Activated CD8-positive, alpha-beta memory T cell treated with anti-CD3 and anti-CD28 coated beads, Interleukin-2, amount 50 U/mL, for 1 hour (primary cell): Measurements from ENCODE around the gene ST3GAL5.

Experiments used
- DNase-seq: peaks from one replicate; pipeline ENCODE4 v3.0.0-alpha.2; 2020; ENCODE audit errors: extremely low read depth

ST3GAL5 gene

DNA sequence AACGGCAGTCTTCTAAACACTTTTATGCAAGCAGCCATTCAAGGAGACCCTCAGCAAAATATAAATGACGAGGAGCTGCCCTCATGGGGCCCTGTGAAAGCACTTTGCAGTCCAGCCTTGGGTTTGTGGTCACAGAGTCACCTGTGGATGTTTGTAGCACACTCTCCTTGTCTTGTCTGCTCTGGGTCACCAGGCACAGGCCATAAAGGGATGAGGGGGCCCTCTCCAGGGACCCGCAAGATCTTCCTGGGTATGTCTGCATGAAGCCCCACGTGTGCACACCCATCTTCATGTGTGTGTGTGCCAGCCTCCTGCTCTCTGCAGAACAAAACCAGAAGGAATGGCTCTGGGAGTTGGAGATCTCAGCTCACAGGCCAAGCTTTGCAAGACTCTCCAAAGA lies 98.8 kb downstream of the ST3GAL5 start:
- no peak for DNase-seq

DNA sequence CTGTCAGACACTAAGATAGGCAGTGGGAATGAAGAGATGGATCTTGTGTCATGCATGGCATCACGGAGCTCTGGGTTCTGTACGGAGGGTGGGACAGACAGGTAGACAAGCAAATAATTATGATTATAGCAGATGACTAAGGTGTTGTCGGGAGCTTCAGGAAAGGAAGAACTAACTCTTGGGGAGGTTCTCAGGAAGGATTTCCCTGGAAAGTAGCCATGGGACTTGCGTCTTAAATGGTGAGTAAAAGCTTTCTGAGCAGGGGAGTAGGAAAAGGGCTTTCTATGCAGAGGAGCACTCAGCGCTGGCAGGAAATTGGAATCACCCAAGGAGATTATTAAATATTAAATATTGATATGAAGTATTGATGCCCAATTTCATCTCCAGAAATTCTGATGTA lies 99.5 kb downstream of the ST3GAL5 start:
- no peak for DNase-seq

DNA sequence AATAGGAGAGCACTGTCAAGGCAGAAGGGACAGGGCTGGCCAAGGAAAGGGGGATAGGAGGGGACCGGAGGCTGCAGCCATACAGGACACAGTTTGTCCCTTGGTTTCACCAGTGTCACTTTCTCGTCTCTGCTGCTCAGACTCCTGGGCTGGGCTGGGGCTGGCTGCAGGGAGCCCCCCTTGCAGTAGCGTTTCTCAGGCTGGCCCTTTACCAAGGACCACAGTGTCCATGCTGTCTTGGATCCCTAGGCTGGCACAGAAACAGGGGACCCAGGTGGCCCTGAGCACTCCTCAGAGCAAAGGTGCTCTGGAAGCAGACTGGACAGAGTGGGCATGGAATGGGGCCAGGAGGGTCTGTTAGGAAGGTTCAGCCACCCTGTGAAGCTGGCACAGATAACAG lies 100.2 kb downstream of the ST3GAL5 start:
- DNase-seq = no peak

DNA sequence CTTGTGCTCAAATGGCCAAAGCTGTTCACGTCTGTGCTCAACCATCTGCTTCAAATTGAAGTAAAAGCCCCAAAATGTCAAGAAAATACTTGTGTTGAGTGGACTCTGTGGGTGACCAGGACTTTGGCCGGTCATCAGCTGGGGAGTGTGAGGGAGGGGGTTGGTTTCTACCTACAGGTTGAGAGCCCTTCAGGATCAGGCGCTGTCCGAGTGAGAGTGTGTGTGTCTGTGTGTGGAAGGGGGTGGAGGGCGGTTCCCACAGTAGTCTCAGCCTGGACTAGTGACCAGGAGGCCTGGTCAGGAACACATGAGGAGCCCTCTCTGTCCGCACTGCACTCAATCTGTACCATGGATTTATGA lies 100.8 kb downstream of the ST3GAL5 start:
- DNase-seq = no peak

DNA sequence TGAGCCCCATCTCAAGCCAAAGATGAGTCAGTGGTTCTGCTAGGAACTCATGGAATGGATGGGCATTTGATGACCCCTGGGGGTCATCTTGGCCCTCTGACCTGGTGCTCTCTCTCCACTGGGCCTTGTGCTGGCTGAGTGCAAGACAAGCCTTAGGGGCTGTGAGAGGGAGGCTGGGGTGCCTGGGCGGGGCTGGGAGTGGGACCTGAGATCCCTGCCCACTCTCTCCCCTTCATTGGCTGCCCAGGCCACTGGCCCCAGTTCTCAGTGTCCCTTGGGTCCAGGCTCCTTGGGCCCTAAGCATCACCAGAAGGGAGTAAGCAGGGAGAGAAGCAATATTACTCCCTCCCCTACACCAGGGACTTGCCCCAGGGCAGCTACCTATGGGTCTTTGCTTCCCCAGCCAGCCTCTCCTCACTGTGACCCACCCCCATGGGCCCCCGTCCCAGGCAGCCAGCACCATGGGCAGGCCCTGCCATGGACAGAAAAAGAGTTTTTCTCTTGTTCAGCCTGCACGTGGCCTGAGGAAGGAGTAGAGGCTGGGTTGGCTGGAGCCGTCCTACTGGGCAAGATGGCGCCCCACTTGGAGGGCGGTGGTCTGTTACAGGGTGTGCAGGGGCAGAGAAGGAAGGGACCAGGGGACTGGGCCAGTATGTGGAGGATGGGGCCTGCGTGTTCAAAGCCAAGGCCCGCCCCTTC lies 101.4 kb downstream of the ST3GAL5 start:
- DNase-seq = no peak
